ENCODE measurements around the gene STK32A. TPM values are rescaled to one million over a fixed set of nuclear protein-coding genes. Genes with fewer than 3 reads are reported as not detected.

Gene STK32A
- total and polyA plus RNA-seq, 9 of the 15 experiments (the other 6 are each of a cell fraction or from before 2014, with no cell fraction given), result not detected

DNA sequence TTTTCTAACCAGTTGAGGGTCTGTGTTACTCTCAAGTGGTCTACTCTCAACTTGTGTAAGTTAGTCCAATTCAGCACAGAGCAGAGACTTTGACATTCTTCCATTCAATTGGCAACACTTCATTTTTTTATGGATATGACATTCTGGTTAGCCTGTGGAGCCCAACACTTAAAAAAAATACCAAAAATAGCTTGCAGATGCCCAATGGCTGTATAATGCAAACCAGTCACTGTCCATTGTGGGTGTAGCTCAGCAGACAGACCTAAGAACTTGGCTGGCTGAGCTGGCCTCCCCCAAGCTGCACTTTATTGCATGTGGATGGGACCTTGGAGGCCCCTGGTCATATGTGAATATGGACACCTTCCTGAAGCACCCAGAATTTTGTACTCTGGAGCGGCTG is 171.8 kb downstream of the STK32A start:
- Histone ChIP-seq H3K9ac (ENCODE audit: insufficient read depth in 1 of 2, low read depth in 2 of 2, low read length in 2 of 2) (no peak overlapping the region), H3K4me3 (no peak overlapping the region), H3K9me1 (ENCODE audit: control insufficient read depth, insufficient read depth, low read length) (no peaks in the 10 kb centered on the region), H3K36me3 (ENCODE audit: control insufficient read depth, insufficient read depth, low read length) (no peaks in the 10 kb centered on the region), H3K4me2 (ENCODE audit: insufficient read depth, low read length) (no peak overlapping the region), H3K27me3 (ENCODE audit: control insufficient read depth in 2 of 2, insufficient read depth in 2 of 2, low read length in 2 of 2) (no peaks in the 10 kb centered on the region), H4K20me1 (replicated peaks; ENCODE audit: control insufficient read depth, insufficient read depth, low read length) (no peaks in the 10 kb centered on the region), H3K4me1 (replicated peaks in 1 of 2; ENCODE audit: control insufficient read depth in 2 of 2, insufficient read depth in 2 of 2, low read length in 2 of 2) (no peaks in the 10 kb centered on the region), H2AFZ (ENCODE audit: low read depth, low read length) (no peak overlapping the region), H3K27ac (ENCODE audit: extremely low read depth, low read depth, low read length) (no peak overlapping the region), H3K79me2 (ENCODE audit: control insufficient read depth, insufficient read depth, low read length) (no peaks in the 10 kb centered on the region), H3K9me3 (replicated peaks; ENCODE audit: control insufficient read depth, insufficient read depth, low read depth, low read length) (no peaks in the 10 kb centered on the region)
- intact Hi-C loops (cut with micrococcal nuclease), result no loop called here
- no peak for FAIRE-seq
- in situ Hi-C loops (cut with MboI), result no loop called here
- no peak for DNase-seq (ENCODE audit: extremely low read depth in 1 of 4, low spot score in 3 of 4)
- ChIA-PET POLR2A (no interaction called here), CTCF (ENCODE audit: low intra/inter-chr PET ratio) (no interaction called here)
- no TSS peak for BruUV-seq (replicated peaks)
- ATAC-seq, result no peak
- TF ChIP-seq, protein P1, sequence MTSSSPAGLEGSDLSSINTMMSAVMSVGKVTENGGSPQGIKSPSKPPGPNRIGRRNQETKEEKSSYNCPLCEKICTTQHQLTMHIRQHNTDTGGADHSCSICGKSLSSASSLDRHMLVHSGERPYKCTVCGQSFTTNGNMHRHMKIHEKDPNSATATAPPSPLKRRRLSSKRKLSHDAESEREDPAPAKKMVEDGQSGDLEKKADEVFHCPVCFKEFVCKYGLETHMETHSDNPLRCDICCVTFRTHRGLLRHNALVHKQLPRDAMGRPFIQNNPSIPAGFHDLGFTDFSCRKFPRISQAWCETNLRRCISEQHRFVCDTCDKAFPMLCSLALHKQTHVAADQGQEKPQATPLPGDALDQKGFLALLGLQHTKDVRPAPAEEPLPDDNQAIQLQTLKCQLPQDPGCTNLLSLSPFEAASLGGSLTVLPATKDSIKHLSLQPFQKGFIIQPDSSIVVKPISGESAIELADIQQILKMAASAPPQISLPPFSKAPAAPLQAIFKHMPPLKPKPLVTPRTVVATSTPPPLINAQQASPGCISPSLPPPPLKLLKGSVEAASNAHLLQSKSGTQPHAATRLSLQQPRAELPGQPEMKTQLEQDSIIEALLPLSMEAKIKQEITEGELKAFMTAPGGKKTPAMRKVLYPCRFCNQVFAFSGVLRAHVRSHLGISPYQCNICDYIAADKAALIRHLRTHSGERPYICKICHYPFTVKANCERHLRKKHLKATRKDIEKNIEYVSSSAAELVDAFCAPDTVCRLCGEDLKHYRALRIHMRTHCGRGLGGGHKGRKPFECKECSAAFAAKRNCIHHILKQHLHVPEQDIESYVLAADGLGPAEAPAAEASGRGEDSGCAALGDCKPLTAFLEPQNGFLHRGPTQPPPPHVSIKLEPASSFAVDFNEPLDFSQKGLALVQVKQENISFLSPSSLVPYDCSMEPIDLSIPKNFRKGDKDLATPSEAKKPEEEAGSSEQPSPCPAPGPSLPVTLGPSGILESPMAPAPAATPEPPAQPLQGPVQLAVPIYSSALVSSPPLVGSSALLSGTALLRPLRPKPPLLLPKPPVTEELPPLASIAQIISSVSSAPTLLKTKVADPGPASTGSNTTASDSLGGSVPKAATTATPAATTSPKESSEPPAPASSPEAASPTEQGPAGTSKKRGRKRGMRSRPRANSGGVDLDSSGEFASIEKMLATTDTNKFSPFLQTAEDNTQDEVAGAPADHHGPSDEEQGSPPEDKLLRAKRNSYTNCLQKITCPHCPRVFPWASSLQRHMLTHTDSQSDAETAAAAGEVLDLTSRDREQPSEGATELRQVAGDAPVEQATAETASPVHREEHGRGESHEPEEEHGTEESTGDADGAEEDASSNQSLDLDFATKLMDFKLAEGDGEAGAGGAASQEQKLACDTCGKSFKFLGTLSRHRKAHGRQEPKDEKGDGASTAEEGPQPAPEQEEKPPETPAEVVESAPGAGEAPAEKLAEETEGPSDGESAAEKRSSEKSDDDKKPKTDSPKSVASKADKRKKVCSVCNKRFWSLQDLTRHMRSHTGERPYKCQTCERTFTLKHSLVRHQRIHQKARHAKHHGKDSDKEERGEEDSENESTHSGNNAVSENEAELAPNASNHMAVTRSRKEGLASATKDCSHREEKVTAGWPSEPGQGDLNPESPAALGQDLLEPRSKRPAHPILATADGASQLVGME (CRISPR knock-in tag; IDR thresholded peaks at IDR 0.05), result no peak
- TF ChIP-seq ZNF780A (CRISPR knock-in tag; IDR thresholded peaks at IDR 0.05) (no peak), SMARCA4 (IDR thresholded peaks at IDR 0.05) (no peak), NFYB (IDR thresholded peaks at IDR 0.05; ENCODE audit: extremely low read depth, insufficient read length) (no peak), RAD51 (IDR thresholded peaks at IDR 0.05; ENCODE audit: borderline replicate concordance, low read depth) (no peak), ZNF707 (CRISPR knock-in tag; conservative IDR thresholded peaks at IDR 0.05) (no peak), ZNF347 (CRISPR knock-in tag; IDR thresholded peaks at IDR 0.05; ENCODE audit: low read depth) (no peak)
- TF ChIP-seq, protein P2, sequence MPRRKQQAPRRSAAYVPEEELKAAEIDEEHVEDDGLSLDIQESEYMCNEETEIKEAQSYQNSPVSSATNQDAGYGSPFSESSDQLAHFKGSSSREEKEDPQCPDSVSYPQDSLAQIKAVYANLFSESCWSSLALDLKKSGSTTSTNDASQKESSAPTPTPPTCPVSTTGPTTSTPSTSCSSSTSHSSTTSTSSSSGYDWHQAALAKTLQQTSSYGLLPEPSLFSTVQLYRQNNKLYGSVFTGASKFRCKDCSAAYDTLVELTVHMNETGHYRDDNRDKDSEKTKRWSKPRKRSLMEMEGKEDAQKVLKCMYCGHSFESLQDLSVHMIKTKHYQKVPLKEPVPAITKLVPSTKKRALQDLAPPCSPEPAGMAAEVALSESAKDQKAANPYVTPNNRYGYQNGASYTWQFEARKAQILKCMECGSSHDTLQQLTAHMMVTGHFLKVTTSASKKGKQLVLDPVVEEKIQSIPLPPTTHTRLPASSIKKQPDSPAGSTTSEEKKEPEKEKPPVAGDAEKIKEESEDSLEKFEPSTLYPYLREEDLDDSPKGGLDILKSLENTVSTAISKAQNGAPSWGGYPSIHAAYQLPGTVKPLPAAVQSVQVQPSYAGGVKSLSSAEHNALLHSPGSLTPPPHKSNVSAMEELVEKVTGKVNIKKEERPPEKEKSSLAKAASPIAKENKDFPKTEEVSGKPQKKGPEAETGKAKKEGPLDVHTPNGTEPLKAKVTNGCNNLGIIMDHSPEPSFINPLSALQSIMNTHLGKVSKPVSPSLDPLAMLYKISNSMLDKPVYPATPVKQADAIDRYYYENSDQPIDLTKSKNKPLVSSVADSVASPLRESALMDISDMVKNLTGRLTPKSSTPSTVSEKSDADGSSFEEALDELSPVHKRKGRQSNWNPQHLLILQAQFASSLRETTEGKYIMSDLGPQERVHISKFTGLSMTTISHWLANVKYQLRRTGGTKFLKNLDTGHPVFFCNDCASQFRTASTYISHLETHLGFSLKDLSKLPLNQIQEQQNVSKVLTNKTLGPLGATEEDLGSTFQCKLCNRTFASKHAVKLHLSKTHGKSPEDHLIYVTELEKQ (CRISPR knock-in tag; IDR thresholded peaks at IDR 0.05), result no peak
- TF ChIP-seq, protein P3, sequence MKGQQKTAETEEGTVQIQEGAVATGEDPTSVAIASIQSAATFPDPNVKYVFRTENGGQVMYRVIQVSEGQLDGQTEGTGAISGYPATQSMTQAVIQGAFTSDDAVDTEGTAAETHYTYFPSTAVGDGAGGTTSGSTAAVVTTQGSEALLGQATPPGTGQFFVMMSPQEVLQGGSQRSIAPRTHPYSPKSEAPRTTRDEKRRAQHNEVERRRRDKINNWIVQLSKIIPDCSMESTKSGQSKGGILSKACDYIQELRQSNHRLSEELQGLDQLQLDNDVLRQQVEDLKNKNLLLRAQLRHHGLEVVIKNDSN (CRISPR knock-in tag; IDR thresholded peaks at IDR 0.05), result no peak
- WGBS (ENCODE audit: insufficient coverage, low coverage, missing lambda C conversion rate), result 0% methylated on average over 1 of the region's 1 CpG
